NB4 (cell line): ENCODE results near the gene FAM217A.
A peak's percentile ranks its signal among the peaks of the same experiment; 100 is the strongest.

Source experiments
- DNase-seq: peaks from one replicate; pipeline ENCODE4 v3.0.0; 2010; ENCODE audit warnings: low read depth
- H3K4me3 ChIP-seq: one replicate; pipeline ENCODE4 v1.5.1; 2011; ENCODE audit warnings: mild to moderate bottlenecking, low read depth, low read length, moderate library complexity
- MYC ChIP-seq: IDR thresholded peaks from 2 replicates; pipeline ENCODE4 v1.6.1; 2011; ENCODE audit warnings: low read depth, low read length
- POLR2A ChIP-seq: IDR thresholded peaks from 2 replicates; pipeline ENCODE4 v1.6.1; 2011; ENCODE audit warnings: mild to moderate bottlenecking; ENCODE audit not compliant: insufficient read length; ENCODE audit errors: extremely low read depth
- TF ChIP-seq, protein P1 (sequence below): IDR thresholded peaks from 2 replicates; pipeline ENCODE4 v1.6.1; 2011; ENCODE audit warnings: low read depth, low read length
- TF ChIP-seq, protein P2 (sequence below): IDR thresholded peaks from one replicate; pipeline ENCODE4 v1.5.1; 2012; ENCODE audit warnings: low read depth, low read length

FAM217A gene, protein sequence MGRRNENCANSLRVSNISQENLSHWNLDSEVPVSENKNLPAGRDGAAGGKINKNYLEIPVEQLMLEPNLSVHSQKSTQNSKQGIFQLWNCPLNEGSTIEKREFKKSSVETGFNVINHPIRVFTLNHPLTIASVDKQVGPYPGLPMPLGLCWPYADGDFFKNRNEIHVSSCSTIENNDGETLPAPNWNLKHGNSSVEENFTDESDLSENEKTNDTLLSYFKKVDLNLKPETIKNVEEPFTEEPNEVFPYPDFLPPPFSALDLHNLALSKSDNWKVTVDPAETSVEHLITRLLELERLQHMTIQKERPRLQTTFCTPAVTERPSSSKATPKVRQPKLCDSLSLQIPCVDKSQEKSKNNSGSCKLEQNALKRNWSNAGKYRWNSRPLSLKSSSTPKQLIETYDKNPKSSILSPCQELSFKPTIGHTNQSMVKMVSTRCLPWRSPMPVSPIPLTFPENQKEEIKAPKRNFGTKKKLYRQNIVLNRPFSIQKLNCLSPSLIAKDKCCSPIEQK

DNA sequence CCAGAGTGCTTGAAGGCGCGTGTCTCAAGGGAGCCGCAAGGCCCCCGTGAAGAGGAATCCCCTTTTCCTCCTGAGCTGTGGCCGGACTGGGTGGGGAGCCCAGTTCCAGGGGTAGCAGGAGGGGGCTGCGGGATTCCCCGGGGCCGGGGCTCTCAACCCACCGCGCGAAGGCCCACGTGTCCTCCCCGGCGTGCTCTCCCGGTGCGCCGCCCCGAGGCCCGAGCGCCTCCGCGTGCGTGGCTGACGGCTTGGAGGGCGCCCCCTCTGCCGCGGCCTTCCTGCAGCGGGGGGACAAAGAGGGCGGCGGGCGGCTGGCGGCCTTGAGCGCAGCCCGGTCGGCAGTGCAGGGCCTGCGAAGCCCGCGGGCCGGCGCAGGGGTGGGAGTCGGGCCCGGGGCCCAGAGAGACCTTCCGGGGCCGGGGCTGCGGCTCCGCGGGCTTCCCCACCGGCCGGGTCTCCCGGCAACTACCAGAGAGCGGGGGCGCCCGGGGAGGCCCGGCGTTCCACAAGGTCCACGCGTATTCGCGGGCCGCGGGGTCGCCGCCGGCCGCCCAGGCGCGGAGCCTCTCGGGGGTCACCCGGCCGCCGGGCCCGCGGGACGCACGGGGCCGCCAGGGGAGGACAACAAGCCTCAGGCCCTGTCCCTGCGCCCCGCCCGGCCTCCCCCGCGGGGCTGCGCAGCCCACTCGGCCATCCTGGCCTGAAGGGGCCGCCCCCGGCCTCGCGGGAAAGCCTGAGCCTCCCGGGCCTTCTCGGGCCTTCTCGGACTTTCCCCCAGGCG lies at the start of gene FAM217A:
TSS of gene FAM217A (minus strand) at position 447 of the 781 bp plus-strand sequence. CDS start 1,723 bp downstream, outside the sequence.
- TF ChIP-seq POLR2A (no peak), MYC (no peak)
- TF ChIP-seq, protein P1, sequence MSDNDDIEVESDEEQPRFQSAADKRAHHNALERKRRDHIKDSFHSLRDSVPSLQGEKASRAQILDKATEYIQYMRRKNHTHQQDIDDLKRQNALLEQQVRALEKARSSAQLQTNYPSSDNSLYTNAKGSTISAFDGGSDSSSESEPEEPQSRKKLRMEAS = no peak
- TF ChIP-seq, protein P2, sequence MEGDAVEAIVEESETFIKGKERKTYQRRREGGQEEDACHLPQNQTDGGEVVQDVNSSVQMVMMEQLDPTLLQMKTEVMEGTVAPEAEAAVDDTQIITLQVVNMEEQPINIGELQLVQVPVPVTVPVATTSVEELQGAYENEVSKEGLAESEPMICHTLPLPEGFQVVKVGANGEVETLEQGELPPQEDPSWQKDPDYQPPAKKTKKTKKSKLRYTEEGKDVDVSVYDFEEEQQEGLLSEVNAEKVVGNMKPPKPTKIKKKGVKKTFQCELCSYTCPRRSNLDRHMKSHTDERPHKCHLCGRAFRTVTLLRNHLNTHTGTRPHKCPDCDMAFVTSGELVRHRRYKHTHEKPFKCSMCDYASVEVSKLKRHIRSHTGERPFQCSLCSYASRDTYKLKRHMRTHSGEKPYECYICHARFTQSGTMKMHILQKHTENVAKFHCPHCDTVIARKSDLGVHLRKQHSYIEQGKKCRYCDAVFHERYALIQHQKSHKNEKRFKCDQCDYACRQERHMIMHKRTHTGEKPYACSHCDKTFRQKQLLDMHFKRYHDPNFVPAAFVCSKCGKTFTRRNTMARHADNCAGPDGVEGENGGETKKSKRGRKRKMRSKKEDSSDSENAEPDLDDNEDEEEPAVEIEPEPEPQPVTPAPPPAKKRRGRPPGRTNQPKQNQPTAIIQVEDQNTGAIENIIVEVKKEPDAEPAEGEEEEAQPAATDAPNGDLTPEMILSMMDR = no peak
- no peak for DNase-seq
- H3K4me3 ChIP-seq = no peak within 1 kb of the TSS

DNA sequence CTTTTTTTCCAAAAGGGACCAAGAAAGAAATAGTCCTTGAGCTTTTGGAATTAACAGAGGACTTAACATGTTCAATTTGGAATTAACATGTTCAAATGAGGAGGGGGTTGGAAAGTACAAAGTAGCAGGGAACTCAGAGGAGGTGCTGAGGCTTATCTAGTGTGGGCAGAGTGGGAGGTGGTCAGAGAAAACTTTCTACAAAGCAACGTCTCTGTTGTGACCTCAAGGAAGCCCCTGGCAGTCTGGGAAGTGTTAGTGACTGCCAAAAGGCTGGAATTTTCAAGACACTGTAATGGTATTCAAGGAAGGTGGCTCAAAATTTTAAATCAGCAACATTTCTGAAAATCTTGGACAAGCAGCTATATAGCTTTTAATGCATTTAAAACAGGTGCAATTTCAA lies 49.1 kb upstream of the FAM217A start:
- no peak for DNase-seq
- TF ChIP-seq, protein P1 = no peak
- TF ChIP-seq MYC (no peak), POLR2A (no peak)
- TF ChIP-seq, protein P2 = no peak
- no peak overlapping the region for H3K4me3 ChIP-seq

DNA sequence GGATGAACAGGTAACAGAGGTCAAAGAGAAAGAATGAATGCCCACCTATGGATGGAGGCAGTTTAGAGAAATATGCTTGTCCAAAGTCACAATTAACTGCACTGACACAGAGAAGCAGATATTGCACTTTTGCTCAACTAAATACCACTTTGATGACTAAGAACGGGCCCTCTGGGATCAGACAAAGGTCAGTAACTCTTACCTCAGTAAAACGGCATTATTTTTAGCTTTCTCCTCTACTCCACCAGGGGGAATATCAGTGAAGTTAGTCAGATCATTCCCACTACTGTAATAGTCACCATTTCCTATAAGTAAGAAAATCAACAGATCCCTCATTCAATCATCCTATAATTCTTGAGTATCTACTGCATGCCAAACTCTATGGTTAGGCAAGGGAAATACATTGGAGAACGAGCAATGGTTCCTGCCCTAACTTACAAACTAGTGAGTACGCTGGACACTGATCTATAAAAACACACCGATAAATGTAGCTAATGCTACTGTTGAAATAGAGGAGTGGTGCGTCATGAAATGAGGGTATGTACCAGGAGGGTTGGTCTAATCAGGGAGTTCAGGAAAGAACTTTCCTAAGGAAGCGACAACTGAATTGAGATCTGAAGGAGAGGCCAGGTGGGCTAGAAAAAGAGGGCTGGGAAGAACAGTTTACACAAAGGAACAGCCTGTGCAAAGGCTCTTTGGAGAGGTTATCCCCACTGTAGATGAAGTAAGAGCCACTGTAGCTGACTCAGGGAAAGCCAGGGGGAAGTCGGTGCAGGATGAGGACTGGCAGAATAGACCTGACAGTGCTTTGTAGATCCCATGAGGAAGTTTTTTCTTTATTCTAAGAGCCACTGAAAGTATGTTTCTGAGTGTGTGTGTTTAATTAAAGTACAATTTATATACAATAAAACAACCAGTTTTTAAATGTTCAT lies 47.3 kb upstream of the FAM217A start:
- TF ChIP-seq POLR2A = no peak
- TF ChIP-seq, protein P2 = no peak
- no peak for TF ChIP-seq MYC
- TF ChIP-seq, protein P1 = no peak
- H3K4me3 ChIP-seq = no peak overlapping the region
- peak; percentile 37 for DNase-seq

DNA sequence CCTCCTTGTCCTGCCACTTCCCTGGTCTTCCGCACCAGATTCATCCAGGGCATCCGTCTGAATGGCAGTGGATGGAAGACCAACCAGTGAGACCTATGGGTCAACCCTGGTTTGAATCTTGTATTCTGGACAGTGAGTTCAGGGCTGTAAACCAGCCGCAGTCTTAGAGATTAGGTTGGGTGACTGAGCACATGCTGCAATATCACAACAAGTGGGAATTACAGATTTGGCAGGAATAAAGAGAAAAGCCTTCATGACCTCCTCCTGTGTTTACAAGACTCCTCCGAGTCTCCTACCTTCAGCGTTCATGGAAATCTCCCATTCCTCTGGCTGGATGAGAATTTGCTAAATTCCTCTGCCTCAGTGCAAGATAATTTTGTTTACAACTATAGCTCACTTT lies 46.6 kb upstream of the FAM217A start:
- no peak for DNase-seq
- no peak overlapping the region for H3K4me3 ChIP-seq
- TF ChIP-seq, protein P1 = no peak
- TF ChIP-seq MYC = no peak
- TF ChIP-seq, protein P2 = no peak
- TF ChIP-seq POLR2A = no peak

DNA sequence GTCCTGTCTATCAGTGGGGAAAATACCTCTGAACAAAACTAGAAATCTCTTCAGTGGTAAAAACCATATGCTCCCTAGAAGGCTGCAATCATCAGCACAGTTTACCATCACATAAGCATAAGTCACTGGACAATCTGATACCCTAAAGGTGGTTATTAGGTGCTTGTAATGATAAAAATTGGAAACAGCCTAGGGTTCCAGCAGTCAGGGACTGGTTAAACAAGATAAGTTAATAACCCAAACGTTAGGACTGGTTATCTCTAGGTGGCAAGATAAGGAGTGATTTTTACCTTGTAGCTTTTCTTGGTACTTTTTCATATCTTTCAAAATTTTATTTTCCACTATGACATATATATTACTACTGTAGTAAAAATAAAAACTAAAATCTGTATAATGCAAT lies 45.4 kb upstream of the FAM217A start:
- TF ChIP-seq POLR2A = no peak
- no peak for TF ChIP-seq MYC
- TF ChIP-seq, protein P1 = no peak
- TF ChIP-seq, protein P2 = no peak
- no peak overlapping the region for H3K4me3 ChIP-seq
- DNase-seq = no peak
